Esophagus (tissue), 2 donors: Measurements from ENCODE around the gene UROD. TPM values are rescaled to one million over a fixed set of nuclear protein-coding genes. Genes with fewer than 3 reads are reported as not detected.

ENCODE experiments used
- H3K27ac ChIP-seq, 2 donors: one replicate each; pipeline ENCODE4 v1.5.1; 2013; ENCODE audit warnings: low read depth in 2 of 2, mild to moderate bottlenecking in 2 of 2, inconsistent platforms in 1 of 2, low read length in 1 of 2, moderate library complexity in 1 of 2
- H3K27me3 ChIP-seq, 2 donors: one replicate each; pipeline ENCODE4 v1.6.1; 2013; ENCODE audit warnings: low read length in 2 of 2, control low read depth in 1 of 2, mild to moderate bottlenecking in 1 of 2; ENCODE audit not compliant: insufficient read depth in 2 of 2, control insufficient read depth in 1 of 2
- H3K36me3 ChIP-seq, 2 donors: one replicate each; pipeline ENCODE4 v1.6.1; 2013; ENCODE audit warnings: low read length in 1 of 2; ENCODE audit not compliant: control insufficient read depth in 2 of 2, insufficient read depth in 2 of 2
- H3K4me1 ChIP-seq, 2 donors: one replicate each; pipeline ENCODE4 v1.6.1; 2013; ENCODE audit warnings: low read length in 1 of 2; ENCODE audit not compliant: control insufficient read depth in 2 of 2, insufficient read depth in 2 of 2
- H3K4me3 ChIP-seq, 2 donors: one replicate each; pipeline ENCODE4 v1.5.1; 2013; ENCODE audit warnings: low read length in 2 of 2, mild to moderate bottlenecking in 2 of 2, low read depth in 1 of 2, moderate library complexity in 1 of 2
- H3K9me3 ChIP-seq, 2 donors: one replicate each; pipeline ENCODE4 v1.6.1; 2013; ENCODE audit warnings: mild to moderate bottlenecking in 2 of 2, low read depth in 1 of 2, low read length in 1 of 2, moderate library complexity in 1 of 2; ENCODE audit not compliant: control insufficient read depth in 2 of 2, insufficient read depth in 1 of 2
- WGBS, 2 donors: extraction: QIAGEN DNeasy Blood & Tissue Kit; methylation state at CpG; one replicate each; pipeline ENCODE4 v1.1.7; 2013; 5-methylcytosine and 5-hydroxymethylcytosine counted together
- polyA plus RNA-seq, 2 donors: library from polyadenylated mRNA; stranded (reverse); fragments of 200-250 nt; gene quantifications; one replicate each; pipeline ENCODE4 v1.2.3, GENCODE V29; 2013
- donor health status: healthy with polysubstance abuse.
- donor health status: Bipolar disorder and iron deficiency.

Gene UROD
- polyA plus RNA-seq, 2 donors = 38.9 to 58.3 TPM

DNA sequence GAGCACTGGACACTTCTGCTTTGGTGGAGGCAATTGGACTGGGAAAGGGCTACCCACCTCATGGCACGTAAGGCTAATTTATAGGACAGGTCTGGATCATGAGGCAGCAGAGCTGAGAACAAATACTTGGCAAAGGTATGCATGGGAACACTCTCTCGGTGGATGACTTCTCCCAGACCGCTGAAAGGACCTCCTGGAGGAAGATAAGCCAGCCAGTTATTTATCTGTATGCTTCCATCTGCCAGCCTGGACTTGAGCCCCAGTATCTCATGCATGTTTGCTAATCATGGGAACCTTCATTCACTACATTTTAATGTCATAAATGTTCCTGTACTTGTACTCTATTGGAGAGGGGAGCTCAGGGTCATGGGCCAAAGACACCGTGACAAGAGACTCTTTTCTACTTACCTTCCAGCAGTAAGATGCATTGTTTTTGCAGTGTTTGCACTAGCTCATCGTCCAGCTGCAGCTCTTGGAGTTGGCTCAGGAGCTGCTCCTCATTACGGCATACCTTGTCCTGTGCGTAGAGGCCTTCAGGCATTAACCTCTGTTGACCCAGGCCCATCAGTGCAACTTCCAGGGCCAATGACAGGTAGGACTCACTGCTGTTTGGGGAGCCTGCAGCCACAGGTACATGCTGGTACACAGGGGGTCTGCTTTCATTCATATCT is 23.7 kb downstream of the UROD start:
- no peak overlapping the region for H3K27ac ChIP-seq
- no peaks in the 10 kb centered on the region for H3K4me1 ChIP-seq
- H3K9me3 ChIP-seq = no peaks in the 10 kb centered on the region
- no peak overlapping the region for H3K4me3 ChIP-seq
- 81 to 89% methylated on average over 7 of the region's 7 CpGs for WGBS, 2 donors
- no peaks in the 10 kb centered on the region for H3K27me3 ChIP-seq
- H3K36me3 ChIP-seq = peaks cover 0 to 5% of the 10 kb centered on the region in 2 donors

DNA sequence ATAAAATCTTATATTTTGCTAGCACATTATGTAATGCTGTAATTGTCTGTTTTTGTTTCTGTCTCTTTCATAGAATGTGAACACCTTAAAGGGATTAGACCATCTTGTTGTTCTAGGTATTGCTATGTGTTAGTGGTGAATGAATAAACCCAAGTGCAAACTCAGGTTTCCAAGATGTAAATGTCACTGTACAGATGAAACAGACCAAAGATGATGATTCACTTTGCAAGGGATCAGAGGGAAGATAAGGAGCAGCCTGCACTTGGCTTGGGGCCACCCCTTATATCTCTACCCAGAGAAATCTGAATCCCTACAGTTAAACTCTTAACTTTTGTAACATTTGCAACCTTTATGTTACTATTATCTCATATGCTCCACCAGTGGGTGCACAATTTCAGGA is 25.4 kb downstream of the UROD start:
- H3K9me3 ChIP-seq = no peaks in the 10 kb centered on the region
- no peaks in the 10 kb centered on the region for H3K27me3 ChIP-seq
- H3K4me3 ChIP-seq = no peak overlapping the region

DNA sequence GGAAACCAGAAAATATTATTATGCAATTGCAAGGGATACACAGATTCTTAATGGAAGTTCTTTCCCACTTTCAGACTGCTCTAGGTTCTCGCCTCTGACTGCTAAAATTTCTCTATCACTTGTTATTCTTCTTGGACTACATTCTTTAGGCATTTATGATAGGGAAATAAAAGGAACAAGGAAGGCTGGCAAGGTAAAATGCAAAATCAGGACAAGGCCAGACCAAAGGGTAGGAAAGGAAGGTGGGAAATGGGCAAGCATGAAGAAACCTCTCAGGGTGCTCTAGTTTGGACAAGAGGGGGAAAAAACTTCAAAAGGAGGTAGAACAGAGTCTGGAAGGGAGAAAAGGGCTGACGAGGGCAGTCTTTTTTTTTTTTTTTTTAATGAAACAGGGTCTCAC is 26.2 kb downstream of the UROD start:
- no peaks in the 10 kb centered on the region for H3K27me3 ChIP-seq
- no peaks in the 10 kb centered on the region for H3K9me3 ChIP-seq
- WGBS, 2 donors = 90 to 96% methylated on average over 2 of the region's 2 CpGs
- no peak overlapping the region for H3K4me3 ChIP-seq
- H3K27ac ChIP-seq = no peak overlapping the region
- H3K36me3 ChIP-seq = peaks cover 0 to 5% of the 10 kb centered on the region in 2 donors
- H3K4me1 ChIP-seq = no peaks in the 10 kb centered on the region

More for the DNA sequence above, 25.4 kb downstream of the UROD start:
- H3K36me3 ChIP-seq = peaks cover 0 to 5% of the 10 kb centered on the region in 2 donors
- H3K27ac ChIP-seq = no peak overlapping the region
- no peaks in the 10 kb centered on the region for H3K4me1 ChIP-seq

DNA sequence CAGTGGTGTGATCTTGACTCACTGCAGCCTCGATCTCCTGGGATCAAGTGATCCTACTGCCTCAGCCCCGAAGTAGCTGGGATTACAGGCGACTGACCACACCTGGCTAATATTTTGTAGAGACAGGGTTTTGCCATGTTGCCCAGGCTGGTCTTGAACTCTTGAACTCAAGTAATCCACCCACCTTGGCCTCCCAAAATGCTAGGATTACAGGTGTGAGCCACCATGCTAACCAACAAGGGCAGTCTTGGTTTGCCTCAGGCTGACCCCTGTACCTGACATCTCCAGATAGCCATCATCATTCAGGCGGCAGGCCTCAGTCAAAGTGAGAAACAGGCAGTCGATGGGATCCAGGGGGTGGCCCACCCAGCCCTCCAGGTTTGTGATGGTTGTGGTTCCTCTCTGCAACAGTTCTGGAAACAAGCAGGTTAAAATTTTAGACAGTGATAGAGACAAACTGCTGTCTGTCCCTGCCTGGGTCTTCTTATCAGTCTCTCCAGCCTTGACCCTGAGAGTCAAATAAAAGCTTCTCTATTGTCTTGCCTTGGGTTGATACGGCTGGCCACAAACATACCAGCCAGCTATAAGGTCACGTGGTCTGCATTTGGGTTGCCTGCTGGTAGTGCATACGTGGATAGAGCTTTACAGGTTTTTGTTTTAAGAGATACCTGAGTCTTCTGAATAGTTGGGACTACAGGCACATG is 26.8 kb downstream of the UROD start:
- peaks cover 0 to 5% of the 10 kb centered on the region in 2 donors for H3K36me3 ChIP-seq
- no peak overlapping the region for H3K4me3 ChIP-seq
- H3K9me3 ChIP-seq = no peaks in the 10 kb centered on the region
- H3K4me1 ChIP-seq = no peaks in the 10 kb centered on the region
- H3K27me3 ChIP-seq = no peaks in the 10 kb centered on the region
- 81 to 93% methylated on average over 8 of the region's 8 CpGs for WGBS, 2 donors
- no peak overlapping the region for H3K27ac ChIP-seq

DNA sequence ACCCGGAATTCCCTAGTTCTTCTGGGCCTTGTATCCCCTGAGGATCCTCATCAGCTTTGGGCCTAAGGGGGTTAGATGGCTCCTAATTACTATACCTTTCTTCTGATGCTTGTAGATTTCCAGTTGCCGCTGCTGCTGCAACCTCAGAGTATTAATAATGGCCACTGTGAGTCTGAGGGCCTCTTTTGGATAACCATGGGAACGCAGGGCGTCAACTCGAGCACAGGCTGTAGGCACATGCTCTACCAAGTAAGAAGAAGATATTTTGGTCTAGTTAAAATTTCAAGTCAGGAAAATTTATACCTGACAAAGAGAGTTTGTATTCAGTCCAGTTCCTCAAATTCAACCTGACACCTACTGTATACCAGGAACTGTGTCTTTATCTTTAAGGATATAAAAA is 28.2 kb downstream of the UROD start:
- Histone ChIP-seq H3K4me3 (no peak overlapping the region), H3K27me3 (no peaks in the 10 kb centered on the region), H3K27ac (no peak overlapping the region), H3K9me3 (no peaks in the 10 kb centered on the region), H3K4me1 (no peaks in the 10 kb centered on the region), H3K36me3 (no peaks in the 10 kb centered on the region)
- WGBS, 2 donors = 98 to 99% methylated on average over 5 of the region's 5 CpGs

DNA sequence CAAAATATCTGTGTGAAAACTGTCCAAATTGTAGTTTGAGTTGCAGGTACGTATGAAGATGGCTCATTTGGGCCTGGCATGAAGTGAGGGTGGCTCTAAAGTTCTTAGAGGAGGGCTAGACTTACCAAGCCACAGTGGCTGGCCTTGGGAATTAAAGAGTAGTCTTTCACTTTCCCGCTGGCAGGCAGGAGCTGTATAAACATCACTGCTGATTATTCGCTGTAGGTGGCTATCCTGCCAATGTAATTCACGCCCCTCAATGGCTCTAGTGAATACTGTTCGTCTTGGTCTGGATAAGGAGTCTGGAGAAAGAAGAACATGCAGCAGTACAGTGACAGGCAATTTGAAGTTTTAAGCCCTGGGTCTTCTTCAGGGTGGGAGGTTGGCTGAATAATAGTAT is 31.0 kb downstream of the UROD start:
- Histone ChIP-seq H3K27ac (no peak overlapping the region), H3K36me3 (no peaks in the 10 kb centered on the region), H3K4me3 (no peak overlapping the region), H3K9me3 (no peaks in the 10 kb centered on the region), H3K27me3 (no peaks in the 10 kb centered on the region), H3K4me1 (no peaks in the 10 kb centered on the region)
- 90 to 91% methylated on average over 5 of the region's 5 CpGs for WGBS, 2 donors

DNA sequence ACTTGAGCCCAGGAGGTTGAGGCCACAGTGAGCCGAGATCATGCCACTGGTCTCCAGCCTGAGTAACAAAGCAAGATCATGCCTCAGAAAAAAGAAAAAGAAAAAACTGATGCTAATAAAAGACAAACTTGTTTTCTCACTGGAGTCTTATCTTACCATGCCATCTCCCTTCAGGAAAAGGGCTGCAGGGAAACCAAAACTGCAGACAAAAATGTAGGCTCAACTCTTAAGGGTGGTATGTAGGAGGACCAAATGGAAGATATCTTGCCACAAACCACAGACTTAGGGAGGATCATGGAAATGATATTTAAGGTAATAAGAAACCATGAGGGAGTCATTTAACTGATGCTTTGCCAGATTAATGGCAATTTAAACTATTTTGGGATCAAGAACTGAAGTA is 32.9 kb downstream of the UROD start:
- no peaks in the 10 kb centered on the region for H3K27me3 ChIP-seq
- no peaks in the 10 kb centered on the region for H3K4me1 ChIP-seq
- no peak overlapping the region for H3K4me3 ChIP-seq
- no peaks in the 10 kb centered on the region for H3K9me3 ChIP-seq
- no peak overlapping the region for H3K27ac ChIP-seq
- WGBS, 2 donors = 93 to 100% methylated on average over 1 of the region's 1 CpG
- no peaks in the 10 kb centered on the region for H3K36me3 ChIP-seq

DNA sequence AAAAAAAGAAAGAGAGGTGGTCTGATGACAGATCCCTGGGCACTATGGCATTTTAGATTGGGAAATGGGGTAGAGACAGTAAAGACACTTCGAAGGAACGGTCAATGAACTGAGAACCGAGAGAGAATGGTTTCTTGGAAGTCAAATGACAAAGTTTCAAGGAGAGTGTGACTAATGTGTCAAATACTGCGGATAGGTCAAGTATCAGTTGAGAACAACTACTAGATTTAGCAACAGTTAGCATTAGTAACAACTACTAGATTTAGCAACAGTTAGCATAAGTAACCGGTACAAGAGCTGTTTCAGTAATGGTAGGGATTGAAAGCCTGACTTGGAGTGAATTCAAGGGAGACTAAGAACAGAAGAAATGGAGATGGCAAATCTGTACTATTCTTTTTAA is 35.0 kb downstream of the UROD start:
- Histone ChIP-seq H3K36me3 (no peaks in the 10 kb centered on the region), H3K27me3 (no peaks in the 10 kb centered on the region), H3K4me1 (no peaks in the 10 kb centered on the region), H3K27ac (no peak overlapping the region), H3K9me3 (no peaks in the 10 kb centered on the region), H3K4me3 (no peak overlapping the region)
- WGBS, 2 donors = 89 to 90% methylated on average over 5 of the region's 5 CpGs

DNA sequence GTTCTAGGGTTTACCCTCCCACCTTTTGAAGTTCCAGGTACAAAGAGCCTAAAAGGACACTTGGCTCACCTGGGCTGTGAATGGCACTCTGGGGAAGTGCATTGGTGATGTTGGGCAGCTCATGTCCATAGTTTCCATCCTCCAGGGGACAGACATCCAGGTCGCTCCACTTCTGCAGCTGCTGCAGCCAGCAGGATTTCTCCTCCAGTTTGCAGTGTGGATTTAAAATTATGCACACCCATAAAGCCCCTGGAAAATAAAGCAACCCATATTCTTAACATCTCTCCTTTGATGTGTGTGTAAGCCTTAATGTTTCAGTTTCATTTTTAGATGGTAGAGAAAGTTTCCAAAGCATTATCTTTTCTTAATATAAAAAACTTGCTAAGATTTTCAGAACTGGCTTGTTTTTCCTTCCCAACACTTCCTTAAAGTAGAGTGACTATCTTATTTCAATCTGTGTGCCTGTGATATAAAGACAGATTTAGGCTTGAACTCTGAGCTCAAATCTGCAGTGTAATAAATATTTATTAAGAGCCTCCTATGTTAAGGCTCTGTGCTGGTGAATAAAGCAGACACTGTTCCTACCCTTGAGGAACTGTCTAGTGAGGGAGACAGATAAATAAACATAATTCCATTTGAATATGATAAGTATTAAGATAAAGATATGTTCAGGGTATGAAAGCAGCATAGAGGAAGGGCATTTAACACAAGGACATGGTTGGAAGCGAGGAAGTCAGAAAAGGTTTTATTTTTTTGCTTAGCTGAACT is 39.1 kb downstream of the UROD start:
- WGBS, 2 donors = 67 to 74% methylated on average over 2 of the region's 2 CpGs

More for the DNA sequence above, 39.1 kb downstream of the UROD start:
- H3K9me3 ChIP-seq = no peaks in the 10 kb centered on the region
- no peaks in the 10 kb centered on the region for H3K36me3 ChIP-seq
- H3K27me3 ChIP-seq = no peaks in the 10 kb centered on the region
- no peak overlapping the region for H3K4me3 ChIP-seq
- no peak overlapping the region for H3K27ac ChIP-seq
- H3K4me1 ChIP-seq = no peaks in the 10 kb centered on the region
